RPMI8226 (cell line): ENCODE measurements around the gene SPATA19.

Source experiments
- DNase-seq: peaks from one replicate; pipeline ENCODE4 v3.0.0-alpha.2; 2015

Gene SPATA19

DNA sequence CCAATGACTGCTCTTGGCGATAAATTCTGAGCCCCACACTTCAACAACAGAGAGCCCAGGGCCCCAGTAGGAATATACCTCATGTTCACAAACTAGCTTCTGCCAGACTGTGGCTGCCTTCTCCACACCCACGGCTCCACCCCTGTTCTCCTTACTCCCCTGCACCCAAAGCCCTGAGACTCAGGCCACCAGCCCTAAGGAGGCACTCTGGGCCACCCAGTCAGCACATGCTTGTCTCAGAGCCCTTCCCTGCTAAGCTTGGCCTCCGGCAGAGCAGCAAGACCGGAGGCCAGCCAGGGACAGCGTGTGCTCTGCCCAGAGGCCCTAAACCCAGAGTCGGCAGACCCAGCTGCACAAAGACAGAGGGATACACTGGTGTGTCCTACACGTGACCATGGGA, 27.9 kb downstream of the SPATA19 start:
- no peak for DNase-seq

DNA sequence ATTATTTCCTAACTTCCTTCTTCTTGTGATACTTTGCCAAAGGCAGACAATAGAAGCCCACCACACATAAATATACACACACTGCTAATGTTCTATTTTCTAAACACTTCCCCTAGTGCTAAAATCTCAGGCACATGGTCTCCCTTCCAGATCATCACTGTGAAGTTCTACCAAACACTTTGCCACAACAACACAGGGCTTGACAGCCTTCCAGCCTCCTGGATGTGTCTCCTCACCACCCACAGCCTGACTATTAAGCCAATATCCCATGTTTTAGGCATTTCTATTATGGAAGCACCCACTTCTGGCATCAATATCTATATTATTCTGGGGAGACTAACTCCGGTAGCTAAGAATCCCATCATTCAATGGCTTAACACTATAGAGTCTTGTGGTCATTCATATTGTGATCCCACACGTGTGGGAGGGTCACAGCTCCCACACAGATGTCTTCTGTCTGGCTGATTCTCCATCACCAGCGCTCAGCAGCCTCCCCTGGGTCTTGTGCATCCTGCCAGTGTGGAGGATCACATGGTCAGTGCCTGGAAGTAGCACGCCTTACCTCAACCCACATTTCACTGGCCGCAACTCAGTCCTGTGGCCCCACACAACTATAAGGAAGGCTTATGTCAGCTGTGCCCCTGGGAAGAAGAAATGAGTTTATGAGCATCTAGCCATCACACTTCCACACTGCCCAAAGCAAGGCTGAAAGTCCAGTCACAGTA, 29.0 kb downstream of the SPATA19 start:
- no peak for DNase-seq

DNA sequence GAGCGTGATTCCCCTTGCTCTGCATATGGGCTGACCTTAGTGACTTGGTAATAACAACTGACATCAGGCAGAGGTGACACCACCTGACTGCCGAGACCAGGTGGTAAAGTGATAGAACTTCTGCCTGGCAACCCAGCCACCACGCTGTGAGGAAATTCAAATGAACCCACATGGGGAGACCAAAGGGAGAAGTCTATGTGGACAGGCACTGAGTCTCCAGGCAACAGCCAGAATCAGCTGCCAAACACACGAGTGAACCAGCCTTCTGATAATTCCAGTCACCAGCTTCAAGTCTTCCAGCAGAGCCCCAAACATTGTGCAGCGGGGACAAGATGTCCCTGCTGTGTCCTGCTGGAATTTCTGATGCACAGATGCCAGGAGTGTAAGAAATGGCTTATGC, 29.7 kb downstream of the SPATA19 start:
- DNase-seq = no peak

DNA sequence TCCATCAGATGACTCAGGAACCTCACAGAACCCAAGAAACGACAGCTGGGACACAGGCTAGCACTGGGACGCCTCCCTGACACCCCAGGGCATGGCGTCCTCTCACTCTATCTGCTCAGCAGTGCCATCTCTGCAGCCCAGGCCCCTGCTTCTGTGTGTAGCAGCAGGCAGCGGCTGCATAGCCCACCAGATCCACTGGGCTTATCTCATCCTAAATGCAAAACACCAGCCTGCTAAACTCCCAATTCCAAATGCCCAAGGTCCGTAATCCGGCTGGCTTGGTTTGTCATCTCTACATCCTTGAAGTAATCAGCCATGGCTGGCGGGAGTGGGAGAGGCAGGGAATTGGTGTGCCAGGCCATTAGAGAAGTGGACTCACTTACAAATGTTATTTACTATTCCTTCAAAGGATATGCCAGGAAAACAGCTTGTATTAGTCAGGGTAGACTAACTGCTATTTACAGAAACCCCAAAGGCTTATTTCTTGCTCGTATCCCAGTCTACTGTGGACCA, 30.7 kb downstream of the SPATA19 start:
- DNase-seq = no peak

DNA sequence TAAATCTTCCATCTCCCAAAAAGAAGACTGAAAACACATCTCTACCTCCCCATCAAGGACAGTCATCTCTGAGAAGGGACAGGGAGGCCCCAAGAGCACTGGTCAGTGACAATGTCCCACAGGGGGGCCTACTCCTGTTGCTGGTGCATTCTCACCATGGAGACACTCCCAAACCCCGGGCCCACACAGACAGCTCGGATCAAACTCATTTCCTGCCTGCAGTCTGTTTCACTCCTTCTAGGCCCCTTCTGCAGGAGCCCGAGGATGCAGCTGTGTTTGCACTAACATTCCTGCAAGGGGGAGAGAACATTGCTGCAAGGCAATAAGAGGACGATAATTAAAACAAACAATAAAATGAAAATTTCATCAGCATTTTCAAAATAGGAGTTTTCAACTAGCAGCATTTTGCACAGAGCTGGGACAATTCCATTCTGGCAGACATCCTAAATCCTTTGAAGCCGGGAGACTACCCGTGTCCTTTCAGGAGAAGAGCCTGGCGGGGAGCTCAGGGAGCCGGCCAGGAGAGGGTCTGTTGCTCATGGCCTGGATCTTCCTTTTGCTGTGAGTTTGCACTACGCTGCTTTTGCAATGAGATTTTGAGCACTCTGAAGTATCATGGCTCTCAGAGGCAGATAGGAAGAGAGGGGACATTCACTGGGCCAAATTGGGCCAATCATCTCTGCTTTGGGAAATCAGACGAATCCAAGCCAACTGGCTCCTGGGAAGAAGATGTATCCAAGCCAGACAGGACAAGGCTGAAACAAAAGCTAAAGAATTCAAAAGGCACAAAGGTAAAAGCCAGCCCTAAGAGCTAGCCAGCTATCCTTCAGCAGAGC, 33.2 kb downstream of the SPATA19 start:
- DNase-seq = no peak

DNA sequence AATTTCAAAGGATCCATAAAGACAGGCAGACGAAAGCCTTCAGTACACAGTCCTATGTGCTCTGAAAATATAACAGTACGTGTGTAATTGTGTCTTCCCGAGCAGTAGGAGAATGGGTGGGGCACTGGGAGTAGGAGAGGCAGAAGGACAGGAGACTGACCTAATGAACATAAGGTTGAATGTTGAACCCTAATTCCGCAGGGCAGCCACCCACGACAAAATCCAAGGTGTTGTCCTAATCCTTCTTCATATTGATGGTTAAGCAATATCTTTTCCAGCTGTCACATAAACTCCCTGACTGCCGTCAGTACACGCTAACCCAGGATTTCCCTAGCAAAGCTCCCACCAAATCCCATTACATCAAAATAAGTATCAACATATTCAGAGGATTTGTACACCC, 34.5 kb downstream of the SPATA19 start:
- no peak for DNase-seq

DNA sequence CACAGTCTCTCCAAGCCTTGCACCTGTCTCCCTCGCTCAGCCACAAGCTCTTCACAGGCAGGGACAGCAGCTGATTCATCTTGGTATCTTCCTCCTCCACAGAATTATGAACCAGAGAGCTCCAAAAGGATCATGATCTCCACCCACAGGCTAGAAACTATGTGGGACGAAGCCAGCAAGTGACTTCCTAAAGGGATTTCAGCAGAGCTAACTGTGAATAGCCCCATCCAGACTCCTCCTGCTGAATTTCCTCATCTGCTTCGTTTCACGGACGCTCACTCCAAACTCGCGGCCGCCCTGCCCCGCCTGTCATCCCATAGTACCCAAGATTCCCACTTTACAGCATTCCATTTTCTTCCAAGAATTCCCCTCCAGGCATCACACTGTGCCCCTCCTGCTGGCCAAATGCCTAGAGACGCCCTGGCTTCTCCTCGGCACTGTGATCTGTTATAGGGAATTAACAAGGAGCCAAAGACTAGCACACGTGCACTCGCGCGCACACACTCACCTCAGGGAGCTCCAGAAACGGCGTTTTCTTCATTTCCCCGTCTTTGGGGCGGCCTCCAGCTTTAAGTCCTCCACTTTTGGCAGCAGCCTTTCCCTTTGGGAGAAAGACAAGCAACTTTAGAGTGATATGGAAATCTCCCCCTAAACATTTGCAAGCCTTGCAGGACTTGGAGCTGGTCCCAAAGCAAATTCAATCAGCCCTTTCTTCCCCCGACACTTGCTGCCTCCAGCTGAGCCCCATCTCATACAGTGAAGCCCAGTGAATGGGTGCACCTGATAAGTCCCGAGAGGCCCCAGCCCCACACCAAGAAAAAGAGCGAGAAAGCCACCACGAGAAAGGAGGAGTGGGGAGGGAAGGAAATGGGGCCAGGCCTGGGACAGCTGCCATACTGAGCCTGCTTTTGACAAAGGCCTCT, 35.5 kb downstream of the SPATA19 start:
- no peak for DNase-seq

DNA sequence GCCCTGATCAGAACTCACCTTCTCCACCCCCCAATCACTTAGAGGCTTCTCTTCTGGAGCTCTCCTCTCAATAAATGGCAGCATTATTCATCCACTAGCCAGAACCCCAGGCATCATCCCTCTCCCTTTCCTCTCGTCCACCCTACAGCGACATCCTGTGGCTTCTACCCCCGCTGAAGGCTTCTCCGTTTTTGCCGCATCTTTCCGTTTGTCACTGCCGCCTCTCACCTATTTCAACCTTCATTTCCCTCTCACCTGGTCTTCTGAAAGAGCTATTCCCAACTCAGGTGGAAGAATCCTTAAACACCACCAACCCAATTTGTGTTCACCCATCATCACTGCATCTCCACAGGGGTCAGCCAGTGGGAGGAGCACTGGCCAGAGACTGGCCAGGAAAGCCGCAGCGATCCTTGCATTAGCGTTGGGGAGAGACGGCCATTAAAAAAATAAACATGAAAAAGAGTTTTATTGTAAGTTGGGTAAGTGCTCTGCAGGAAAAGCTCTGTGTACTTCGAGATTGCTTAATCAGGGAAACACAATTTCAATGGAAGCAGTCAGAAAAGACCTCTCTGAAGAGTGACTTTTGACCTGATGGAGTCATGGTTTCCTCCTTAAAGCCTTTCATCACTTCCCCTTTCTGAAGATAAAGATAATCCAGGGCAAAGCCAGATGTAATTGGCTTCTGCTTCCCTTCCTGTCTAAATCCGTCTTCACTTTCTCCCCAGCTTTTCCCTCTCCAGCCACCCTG, 36.7 kb downstream of the SPATA19 start:
- DNase-seq = no peak

DNA sequence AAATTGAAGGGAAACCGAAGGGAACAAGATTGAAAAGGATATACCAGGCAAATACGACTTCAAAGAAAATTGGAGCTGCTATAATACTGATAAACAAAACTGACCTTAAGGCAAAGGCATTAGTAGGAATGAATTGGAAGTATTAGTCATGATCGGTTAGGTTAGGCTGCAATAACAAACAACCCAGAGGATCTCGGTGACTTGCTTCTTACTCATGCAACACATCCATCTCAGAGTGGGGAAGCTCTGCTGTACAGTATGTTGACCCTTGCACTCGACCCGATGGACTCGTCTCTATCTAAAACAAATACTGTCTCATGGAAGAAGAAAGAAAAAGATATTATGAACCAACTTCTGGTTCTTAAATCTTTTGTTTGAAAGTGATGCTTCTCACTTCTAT, 42.3 kb downstream of the SPATA19 start:
- DNase-seq = no peak

DNA sequence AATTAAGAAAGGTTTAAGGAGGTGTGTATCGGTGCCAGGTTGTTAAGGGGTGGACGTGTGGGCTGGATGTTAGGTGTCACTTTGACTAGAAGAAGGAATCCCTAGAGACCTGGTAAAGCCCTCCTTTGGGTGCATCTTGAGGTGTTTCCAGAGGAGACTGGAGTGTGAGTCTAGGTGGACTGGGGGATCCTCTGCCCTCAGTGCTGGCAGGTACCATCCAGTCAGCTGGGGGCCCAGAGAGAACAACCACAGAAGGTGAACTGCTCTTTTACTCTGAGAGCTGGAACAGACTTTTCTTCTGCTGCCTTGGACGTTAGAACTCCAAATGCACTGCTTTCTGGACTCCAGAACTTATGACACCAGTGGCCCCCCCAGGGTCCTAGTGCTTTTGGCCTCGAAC, 44.0 kb downstream of the SPATA19 start:
- no peak for DNase-seq

DNA sequence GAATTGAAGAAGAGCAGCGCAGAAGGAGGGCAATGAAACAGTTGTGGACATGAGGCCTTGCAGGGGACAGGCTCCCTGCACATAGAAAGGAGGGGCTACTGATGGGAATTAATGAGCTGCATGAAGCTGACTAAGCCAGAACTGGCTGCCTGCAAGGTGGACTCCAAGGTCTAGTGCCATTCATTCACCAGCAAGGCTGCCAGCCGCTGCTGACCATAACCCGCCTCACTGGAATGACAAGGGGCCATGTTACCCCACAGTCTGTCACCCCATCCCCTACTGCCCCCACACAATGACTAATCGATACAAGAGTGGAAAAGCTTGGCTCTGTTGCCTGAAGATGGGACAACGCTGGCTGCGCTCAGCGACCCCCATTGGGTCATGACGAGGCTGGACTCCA, 44.6 kb downstream of the SPATA19 start:
- DNase-seq = no peak

DNA sequence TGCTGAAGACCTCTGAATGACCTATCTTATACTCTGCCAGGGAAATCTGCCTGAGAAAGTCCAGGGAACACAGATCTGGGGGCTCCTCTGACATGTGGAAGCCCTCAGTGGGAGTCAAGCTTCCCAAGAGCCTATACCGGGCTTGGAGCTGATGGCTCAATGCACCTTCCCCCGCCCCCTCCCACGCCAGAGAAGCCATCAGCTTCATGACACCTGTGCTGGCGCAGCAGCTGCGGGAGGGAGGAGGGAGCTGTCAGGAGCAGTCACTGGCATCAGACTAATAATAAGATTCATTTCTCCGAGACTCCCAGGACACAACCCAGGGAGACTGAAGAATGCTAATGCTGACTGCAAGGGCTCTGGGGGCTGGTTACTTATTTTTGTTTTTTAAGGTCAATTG, 47.8 kb downstream of the SPATA19 start:
- DNase-seq = no peak

DNA sequence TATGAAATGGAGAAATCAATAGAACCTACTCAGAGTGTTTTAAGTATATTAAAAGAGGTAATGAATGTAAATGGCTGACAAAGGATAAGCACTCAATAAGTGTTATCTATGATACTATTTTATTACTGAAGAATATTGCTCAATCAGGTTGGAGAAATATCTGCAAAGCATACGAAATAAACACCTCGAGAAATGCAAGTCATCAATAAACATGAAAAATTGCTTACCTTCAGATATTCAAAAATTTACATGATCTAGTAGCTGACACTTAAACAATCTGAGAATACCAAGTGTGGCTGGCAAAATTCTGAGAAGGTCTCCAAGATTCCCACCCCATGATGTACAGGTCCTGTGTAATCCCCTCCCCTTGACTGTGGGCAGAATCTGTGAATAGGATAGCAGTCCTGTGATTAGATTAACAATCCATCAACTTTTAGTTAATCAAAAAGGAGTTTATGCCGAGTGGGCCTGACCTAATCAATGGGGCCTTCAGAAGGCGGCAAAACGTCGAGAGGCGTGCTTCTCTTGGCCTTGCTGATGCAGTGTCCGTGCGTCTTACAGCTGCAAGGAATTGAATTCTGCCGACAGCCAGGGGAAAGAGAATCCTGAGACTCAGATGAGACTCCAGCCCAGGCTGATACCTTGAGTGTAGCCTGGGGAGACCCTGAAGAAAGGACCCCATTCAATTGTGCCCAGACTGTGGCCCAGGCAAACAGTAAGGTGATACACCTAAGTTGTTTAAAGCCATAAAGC, 49.1 kb downstream of the SPATA19 start:
- no peak for DNase-seq

DNA sequence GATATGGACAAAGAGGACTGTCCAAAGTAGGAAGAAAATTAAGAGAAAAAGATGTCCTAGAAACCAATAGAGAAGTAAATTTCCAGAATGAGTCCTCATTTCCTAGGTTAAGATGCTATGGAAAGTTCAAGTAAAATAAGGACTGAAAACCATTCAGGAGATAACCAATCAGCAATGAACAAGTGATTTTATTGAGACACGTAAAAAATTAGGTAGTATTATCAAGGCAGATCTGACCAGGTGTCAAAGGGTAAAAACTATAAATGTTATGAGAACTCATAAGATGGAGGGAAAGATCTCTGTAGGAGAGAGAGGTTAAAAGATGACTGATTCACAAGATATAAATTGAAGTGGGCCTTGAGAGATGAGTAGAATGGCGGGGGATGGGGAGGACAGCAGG, 50.2 kb downstream of the SPATA19 start:
- DNase-seq = no peak

DNA sequence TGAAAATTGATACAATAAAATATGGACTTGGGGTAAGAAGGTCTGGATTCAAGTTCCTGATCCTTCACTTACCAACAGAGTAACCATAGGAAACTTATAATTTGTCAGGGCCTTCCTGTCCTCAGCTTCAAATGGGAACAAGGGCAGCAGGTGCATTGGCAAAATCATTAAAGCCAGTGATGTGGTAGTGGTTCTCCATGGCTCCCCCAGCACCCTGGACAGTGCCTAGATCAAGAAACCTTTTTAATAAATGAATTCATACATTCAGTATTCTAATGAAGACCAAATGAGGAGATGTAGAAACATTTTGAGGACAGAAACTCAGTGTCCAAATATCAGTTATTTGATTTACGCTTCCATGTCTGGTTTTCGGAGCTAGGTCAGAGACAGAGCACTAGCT, 51.1 kb downstream of the SPATA19 start:
- no peak for DNase-seq

DNA sequence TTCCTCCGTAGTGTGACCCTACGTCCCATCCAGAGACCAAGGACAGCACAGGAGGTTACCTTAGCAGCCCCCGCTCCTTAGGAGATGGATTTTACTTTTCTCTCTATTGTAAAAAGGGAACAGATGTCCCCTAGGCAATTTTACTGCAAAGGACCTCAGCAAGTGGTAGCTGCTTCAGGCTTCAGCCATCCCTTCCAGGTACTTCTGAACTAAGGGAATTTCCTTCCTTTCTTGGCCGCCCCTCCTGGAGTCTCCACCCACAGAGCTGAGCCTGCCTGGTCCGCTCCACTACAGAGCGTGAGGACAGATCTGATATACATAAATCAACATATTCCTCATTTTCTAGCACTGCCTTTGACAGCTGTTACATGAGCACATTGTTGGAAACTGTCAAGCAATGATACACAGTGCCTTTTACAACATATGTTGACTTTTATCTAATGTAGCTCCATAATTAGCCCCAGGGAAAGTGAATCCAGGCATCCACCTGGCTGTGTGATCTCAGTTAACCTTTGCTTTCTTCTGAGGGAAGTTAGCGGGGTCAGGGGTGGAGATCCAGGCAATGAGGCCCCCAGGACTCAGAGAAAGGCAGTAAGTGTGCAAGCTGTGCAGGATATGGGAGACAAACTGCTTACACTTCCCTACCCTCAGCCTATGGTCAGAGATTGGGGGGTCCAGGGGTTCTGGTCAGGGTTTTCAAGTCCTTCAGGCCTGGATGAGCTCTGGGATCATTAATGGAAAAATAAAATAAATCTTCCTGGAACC, 51.9 kb downstream of the SPATA19 start:
- no peak for DNase-seq

DNA sequence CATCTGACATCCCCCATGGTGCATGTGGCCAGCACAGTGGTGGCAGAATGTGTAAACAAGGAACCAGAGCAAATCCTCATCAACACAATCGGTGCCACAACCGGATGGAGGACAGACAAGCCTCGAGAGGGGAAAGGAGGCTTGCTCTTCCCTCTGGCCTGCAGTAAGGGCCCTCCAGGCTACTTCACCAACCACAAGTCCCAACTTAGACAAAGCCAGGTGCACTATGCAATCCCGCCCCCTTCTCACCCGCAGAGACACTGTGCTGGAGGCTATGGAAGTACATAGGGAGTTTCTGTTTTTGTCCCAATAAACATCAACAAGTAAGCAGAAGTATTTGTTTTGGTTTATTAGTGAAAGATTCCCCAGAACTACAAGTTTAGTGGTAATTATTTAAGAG, 54.3 kb downstream of the SPATA19 start:
- DNase-seq = no peak
